NOMO-1 treated with dmso at 0.1 percent for 144 hours (cell line): ENCODE measurements around the gene ERAS.

Experiments used
- DNase-seq: peaks from one replicate; lab custom pipeline; 2025; ENCODE audit not compliant: unreplicated experiment; lab: John Stamatoyannopoulos, UW

Gene ERAS, protein sequence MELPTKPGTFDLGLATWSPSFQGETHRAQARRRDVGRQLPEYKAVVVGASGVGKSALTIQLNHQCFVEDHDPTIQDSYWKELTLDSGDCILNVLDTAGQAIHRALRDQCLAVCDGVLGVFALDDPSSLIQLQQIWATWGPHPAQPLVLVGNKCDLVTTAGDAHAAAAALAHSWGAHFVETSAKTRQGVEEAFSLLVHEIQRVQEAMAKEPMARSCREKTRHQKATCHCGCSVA

GRCh38 chrX:48826135-48826875, at the start of gene ERAS:
Gene ERAS (plus strand): TSS chrX:48826513. CDS start chrX:48829124, 2,611 bp downstream.
- DNase-seq, result no peak

GRCh38 chrX:48776818-48777439, 49.4 kb upstream of the ERAS start:
- no peak for DNase-seq

GRCh38 chrX:48779399-48779798, 46.9 kb upstream of the ERAS start:
- DNase-seq, result no peak

DNA sequence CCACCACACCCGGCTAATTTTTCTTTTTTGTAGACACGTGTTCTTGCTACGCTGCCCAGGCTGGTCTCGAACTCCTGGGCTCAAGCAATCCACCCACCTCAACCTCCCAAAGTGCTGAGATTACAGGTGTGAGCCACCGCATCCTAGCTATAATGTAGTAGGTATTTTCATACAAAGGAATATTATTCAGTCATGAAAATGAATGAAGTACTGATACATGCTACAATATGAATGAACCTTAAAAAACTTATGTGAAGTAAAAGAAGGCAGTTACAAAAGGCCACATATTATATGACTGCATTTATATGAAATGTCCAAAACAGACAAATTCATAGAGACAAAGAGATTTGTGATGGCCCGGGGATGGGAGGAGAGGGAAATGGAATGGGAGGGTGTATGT, 44.6 kb upstream of the ERAS start:
- DNase-seq, result no peak

DNA sequence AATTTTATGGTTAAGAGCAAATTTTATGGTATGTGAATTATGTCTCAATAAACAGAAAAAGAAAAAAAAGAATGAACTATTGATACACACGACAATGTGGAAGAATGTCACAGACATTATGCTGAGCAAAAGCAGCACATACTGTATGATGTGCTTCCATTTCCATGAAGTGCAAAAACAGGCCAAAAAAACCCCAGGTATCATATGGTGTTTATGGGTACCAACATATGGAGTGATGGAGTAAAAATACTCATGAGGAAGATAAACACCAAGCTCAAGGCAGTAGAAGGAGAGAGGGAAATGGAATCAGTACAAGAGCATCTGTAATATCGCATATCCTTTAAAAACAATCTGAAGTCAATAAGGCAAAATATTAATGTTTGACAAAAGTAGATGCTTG, 44.1 kb upstream of the ERAS start:
- no peak for DNase-seq

DNA sequence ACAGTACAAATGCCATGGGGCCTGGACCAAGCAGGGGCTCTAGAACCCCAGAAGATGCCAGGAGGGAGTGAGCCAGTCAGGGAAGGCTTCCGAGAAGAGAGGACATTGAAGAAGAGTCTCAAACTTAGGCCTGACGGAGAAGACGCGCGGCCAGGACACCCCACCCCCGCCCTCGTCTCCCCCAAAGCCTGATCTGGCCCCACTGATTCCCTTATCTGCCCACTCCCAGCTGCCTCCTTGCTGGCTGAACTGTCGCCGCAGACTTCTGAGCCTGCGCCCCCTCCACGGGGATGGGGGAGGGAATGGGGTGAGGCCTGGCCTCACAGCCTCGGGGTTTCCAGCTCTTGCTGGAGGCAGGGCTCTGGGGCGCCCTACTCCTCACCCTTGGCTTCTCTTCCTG, 43.5 kb upstream of the ERAS start:
- no peak for DNase-seq

- DNase-seq, result no peak
Measured at GRCh38 chrX:48784726-48785125, 41.6 kb upstream of the ERAS start.

- no peak for DNase-seq
Measured at GRCh38 chrX:48785186-48785539, 41.1 kb upstream of the ERAS start.

DNA sequence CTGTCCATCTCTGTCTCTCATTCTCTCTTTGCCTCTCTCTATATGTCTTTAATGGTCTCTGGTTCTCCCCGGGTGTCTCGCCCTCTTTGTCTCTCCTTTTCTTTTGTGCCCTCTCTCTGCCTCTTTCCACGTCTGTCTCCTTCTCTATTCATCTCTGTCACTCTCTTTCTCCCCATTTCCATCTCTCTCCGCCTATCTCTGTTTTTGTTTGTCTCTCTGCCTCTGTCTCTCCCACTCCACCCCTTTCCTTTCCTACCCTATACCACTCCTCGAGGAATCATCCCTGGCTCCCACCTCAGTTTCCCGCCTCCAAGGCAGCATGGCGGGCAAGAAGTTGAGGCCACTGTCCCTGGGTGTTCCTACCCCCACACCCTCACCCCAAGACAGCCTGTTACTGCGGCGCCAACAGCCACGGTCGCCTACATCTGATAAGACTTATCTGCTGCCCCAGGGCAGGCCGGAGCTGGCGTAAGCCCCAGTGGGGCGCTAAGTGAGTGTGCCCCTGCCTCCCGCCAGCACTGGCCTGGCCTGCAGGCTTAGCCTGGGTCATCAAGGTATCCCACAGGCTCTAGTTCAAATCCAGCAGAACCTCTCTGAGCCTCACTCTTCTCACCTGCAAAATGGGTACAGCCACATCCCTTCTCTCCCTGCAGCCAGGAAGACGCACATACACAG, 40.6 kb upstream of the ERAS start:
- no peak for DNase-seq

- DNase-seq, result no peak
Measured at GRCh38 chrX:48786341-48786800, 39.9 kb upstream of the ERAS start, which contains the start of gene GATA1. Gene GATA1 (plus strand): TSS chrX:48786590. CDS start chrX:48791110, 4,520 bp downstream.

DNA sequence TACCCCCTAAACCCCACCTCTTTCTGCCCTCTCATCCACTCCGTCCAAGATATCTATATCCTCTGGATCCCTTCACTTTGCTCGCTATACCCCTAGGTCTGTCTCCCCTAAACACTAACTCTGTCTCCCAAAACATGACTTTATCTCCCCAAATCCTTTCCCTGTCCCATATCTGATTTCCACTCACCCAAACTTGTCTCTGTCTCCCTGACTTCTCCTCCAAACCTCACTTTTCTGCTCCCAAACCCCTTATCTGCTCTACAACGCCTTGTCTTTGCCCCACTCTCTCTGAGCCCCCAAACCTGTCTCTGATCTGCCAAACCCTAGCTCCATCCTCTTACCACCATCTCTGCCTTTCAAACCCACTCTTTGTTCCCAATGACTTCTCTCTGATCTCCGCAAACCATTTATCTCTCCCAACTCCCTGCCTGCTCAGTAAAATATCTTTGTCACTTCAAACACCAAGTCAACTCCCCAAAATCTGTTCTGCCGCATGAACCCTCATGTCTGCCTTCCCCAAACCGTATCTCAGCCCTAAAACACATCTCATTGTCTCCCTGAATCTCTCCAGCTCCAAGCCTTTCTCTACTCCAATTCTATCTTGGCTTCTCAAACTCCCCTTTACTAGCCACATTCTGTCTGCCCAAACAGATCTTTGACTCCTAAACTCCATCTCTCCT, 39.3 kb upstream of the ERAS start:
- no peak for DNase-seq

GRCh38 chrX:48787505-48788443, 38.5 kb upstream of the ERAS start:
- DNase-seq, result no peak

DNA sequence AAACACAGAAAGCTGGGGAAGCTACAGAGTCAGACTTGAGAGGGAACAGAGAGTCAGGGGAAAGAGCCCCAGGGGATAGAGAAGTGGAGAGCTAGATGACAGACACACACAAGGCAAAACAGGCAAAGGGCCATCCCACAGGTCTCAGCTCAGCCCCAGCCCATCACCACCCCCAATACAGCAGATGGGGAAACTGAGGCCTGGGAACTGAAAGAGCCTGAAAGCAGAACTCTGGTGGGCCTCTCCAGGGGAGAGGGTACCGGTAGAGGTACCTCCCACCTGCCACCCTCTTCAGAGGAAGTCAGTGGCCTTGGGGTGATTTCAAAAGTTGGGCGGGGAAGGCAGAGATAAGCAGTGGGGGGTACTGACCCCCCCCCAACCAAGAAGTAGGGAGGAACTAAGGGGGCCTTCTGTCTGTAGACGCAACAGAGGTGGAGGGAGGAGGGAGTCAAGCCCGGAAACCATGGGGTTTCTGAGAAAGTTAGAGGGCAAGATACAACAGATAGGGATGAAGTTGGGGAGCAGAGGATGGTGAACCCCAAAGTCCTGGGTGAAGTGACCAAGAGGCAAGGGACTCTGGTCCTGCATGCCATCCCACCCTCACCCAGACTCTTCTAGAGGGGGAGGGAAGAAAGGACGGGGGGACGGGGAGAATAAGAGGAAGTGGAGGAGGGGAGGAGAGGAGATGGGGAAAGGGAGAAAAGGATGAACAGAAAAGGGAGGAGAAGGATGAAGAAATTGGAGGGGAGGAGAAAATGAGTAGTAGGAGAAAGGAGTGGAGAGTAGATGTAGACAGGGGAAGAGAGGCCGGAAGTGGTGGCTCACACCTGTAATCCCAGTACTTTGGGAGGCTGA, 36.7 kb upstream of the ERAS start:
- DNase-seq, result no peak

DNA sequence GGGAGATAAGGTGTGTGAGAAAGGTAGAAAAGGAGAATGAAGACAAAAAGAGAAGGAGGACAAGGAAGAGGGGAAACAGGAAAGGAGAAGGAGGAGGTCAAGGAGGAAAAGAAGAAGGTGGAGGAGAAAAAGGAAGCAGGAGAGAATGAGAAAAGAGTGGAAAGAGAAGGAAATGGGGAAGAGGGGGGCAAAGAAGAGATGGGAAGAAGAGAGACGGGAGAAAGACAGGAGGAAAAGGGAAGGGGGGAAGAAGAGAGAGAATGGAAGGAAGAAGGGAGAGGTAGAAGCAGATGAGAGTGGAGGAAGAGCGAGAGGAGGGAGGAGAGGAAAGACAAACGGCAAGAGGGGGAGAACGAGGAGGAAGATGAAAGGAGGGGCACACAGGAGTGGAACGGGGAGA, 35.8 kb upstream of the ERAS start:
- DNase-seq, result no peak

GRCh38 chrX:48791063-48791820, 35.1 kb upstream of the ERAS start:
- no peak for DNase-seq

- no peak for DNase-seq
Measured at GRCh38 chrX:48792219-48792618, 34.1 kb upstream of the ERAS start.

- no peak for DNase-seq
Measured at GRCh38 chrX:48793935-48794334, 32.4 kb upstream of the ERAS start.

DNA sequence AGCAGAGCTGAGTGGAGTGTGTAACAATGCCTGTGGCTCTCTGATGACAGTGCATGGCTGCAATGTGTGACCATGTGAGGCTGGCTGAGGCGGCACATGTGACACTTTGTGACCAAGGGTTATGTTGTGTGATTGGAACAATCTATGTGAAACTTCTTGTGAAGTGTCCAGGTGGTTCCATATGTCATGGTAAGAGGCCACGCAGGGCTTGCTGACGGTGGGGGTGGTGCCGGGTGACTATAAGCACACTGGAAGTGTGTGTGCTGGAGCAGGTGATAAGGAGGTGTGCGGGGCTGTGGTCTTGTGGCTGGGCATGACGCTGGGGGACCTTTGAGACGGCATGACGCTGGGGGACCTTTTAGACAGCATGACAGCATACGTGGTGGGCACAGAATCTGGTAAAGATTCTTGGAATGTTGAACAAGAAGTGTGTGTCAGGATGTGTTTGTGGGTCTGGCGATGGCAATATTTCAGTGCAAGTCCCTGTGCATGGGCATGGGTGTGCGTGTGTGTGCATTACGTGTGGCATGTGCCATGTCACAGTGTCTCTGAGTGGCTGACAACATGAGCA, 31.9 kb upstream of the ERAS start:
- no peak for DNase-seq
